ENCODE data around the gene RNFT2.

RNFT2 gene

DNA sequence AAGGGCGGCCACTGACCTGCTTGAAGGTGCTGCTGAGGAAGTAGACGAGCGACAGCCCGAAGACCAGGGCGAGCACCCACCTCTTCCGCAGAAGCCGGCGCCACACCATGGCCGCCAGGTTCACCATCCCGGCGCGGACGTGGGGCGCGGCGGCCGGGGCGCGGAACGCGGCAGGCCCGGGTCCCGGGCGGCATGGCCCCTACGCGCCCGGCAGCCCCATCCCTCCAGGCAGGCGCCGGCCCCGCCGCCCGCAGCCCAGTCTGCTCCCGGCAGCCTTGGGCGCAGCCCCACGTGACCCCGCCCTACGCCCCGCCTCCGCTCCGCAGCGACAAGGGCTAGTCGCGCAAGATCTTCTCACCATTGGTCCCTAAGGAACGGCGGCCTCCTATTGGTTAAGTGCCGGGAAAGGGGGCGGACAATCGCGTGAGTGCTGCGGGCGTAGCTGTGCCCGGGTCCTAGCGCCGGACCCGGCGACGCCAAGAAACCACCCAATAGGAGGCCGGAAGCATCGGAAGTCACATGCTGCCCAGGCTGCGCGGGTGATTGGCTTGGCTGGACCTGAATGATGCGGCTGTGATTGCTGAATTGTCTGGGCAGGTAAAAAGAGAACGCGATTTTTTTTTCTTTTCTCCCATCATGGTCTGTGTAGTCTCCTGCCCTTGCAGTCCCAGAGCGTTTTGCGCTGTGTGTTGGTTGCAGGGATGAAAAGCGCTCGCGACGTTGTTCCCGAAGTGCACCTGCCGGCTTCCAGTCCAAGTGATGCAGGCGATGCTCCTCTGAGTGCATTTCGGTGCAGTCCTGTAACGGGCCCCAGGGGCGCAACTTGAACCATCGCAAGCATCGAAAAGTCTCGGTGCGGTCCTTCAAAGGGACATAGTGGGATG is at the start of gene RNFT2, which contains the start of gene SPRING1:
RNFT2 (plus strand) TSS at position 542 of the 884 bp plus-strand sequence. CDS start 2,183 bp downstream, outside the sequence.
SPRING1 (minus strand) TSS at position 296 of the 884 bp plus-strand sequence; CDS start at position 127, 169 bp downstream.
- H3K27ac ChIP-seq = peak within 1 kb of the TSS; percentile 62 to 93 (median 81)
- H3K4me3 ChIP-seq = peak within 1 kb of the TSS; percentile 76 to 87 (median 85)

DNA sequence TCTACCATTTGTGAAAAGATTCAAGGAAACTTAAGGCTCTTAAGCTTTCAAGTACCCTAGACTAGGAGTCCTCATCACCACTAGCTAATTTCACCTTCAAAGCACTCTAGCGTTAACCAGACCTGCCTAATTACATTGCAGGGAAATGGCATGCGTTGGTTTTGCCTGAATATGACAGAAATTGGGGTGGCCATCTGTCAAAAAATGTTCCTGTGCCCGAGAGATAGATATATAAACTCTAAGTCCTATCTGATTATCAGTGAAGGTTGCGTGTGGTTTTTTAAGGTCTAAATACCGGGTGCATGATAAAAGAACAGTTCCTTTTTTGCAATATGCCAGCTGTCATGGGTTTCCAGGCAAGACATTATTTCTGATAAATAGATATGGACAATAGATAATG is 48.6 kb upstream of the RNFT2 start:
- H3K4me3 ChIP-seq = no peak overlapping the region

GRCh38 chr12:116689979-116690744 is 48.0 kb upstream of the RNFT2 start:
- Histone ChIP-seq H3K27ac (no peak overlapping the region), H3K4me3 (no peak overlapping the region)

More for the DNA sequence above, 48.6 kb upstream of the RNFT2 start:
- no peak overlapping the region for H3K27ac ChIP-seq

DNA sequence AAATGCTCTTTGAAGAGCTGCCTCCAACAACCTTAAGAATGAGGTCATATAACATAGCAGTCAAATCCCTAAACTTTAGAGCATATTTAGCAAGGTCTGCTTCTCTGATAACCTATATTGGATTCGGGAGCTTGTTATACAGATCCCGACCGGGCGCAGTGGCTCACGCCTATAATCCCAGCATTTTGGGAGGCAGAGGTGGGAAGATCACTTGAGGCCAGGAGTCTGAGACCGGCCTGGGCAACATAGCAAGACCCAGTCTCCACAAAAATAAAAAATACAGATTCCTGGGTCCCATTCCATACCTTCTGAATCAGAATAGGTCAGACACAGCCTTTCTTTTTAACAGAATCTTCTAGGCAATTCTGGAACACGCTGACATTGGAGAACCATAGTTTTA is 46.9 kb upstream of the RNFT2 start:
- Histone ChIP-seq H3K4me3 (no peak overlapping the region), H3K27ac (no peak overlapping the region)

DNA sequence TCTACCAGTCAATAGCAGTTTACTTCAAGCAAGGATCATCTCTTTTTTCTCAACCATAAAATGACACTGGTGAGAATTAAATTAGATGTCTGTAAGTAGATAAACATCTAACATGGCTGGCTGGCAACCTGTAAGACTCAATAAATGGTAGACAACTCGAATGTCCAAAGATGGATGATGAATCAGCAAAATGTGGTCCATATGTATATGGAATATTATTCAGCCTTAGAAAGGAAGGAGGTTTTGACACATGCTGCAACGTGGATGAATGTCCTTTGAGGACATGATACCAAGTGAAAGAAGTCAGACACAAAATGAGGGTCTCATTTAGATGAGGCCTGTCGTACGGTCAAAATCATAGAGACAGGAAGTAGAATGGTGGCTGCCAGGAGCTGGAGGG is 46.5 kb upstream of the RNFT2 start:
- Histone ChIP-seq H3K27ac (no peak overlapping the region), H3K4me3 (no peak overlapping the region)

DNA sequence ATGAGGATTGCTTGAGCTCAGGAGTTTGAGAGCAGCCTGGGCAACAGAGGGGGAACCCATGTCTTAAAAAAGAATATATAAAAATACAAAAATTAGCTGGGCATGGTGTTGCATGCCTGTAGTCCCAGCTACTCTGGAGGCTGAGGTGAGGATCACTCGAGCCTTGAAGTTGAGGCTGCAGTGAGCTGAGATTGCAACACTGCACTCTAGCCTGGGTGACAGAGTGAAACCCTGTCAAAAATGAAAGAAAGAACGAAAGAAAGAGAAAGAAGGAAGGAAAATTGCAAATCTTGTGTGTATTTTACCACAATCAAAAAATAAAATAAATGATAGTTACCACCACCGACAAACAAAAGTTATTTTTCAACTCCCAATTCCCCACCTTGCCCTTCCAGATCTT is 45.5 kb upstream of the RNFT2 start:
- H3K27ac ChIP-seq = no peak overlapping the region
- H3K4me3 ChIP-seq = no peak overlapping the region

DNA sequence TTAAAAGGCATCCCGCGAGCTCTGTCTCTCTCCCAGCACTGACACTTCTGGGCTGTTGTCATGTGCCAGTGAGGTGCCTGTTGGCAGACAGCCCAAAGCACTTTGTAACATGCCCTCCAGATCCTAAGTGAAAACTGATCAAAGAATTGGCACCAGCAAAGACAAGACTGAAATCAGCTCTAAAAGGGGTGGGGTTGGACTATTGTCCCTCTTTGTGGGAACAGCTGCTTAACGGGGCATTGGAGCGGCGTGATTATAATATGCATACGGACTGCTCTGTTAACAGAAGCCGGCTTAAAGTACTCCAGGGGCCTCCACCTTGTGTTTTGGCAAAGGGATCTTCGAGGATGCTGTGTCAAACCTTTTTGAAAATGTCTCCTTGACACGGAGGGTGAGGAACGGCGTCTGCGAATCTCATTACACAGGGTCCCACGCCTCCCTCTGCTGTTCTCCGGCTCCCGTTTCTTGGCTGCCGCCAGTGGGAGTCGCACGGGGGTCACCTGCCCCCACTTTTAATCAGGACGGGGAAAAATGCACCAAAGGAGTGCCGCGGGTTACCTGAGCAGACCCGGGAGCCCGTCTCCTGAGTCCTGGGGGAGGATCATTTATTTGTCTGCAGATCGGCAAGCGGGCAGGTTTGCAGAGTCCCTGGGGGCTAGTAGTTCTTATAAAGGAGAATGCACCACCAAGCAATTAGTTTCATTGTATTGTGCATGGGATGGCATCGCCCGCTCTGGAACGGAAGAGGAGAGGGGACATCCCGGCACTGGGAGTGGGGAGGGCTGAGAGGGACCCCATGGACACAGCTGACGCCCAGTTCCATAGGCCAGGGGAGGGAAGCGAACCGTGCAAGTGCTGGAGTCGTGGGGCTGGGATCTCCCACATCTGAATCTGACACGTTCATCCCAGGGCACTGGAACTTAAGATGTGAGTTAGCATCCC is 44.6 kb upstream of the RNFT2 start:
- Histone ChIP-seq H3K27ac (no peak overlapping the region), H3K4me3 (peak overlapping the region in 2 of 7 experiments; percentile 9 to 10)

GRCh38 chr12:116694653-116695463 is 43.3 kb upstream of the RNFT2 start:
- no peak overlapping the region for H3K4me3 ChIP-seq
- H3K27ac ChIP-seq = no peak overlapping the region

DNA sequence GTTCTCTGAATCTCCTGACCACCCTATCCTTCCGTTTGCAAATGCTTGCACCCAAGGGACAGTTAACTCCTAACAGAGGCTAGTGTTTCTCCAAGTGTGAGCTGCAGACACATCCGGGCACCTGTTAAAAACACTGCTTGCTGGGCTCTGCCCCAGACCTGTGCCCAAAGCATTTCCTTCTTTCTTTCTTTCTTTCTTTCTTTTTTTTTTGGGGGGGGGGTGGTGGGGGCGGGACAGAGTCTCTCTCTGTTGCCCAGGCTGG is 42.7 kb upstream of the RNFT2 start:
- no peak overlapping the region for H3K4me3 ChIP-seq

DNA sequence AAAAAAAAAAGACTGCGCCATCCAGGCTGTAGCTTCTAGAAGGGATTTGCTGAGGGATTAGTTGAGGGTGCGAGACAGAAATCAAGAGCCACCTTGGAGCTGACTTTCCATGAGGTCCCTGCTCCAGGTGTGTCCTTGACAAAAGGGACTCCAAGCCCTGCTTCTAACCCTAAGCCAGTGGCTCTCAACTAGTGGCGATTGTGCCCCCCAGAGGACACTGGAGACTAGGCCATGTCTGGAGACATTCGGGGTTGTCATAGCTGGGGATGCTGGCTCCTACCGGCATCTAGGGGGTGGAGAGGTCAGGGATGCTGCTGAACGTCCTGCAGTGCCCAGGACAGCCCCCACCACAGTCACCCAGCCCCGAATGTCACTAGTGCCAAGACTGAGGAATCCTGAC is 40.8 kb upstream of the RNFT2 start:
- Histone ChIP-seq H3K4me3 (no peak overlapping the region), H3K27ac (no peak overlapping the region)

More for the DNA sequence above, 42.7 kb upstream of the RNFT2 start:
- no peak overlapping the region for H3K27ac ChIP-seq

GRCh38 chr12:116697716-116698115 is 40.4 kb upstream of the RNFT2 start:
- H3K27ac ChIP-seq = no peak overlapping the region

DNA sequence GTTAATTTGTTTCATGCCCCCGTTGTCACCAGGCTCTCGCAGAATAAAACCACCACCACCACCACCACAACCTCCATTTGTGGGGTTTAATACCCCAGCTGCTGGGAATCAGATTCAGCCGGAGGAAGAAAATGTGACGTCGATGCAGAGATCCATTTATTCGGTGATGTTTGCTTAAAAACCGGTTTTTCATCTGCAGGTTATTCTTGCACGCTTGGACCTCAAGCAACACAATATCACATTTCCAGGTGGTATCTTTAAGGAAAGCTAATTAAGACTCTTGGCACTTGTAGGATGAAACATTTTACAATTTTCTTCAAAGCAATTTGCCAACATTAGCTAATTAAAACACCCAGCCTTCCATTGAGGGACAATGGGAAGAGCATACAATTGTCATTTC is 40.0 kb upstream of the RNFT2 start:
- Histone ChIP-seq H3K4me3 (no peak overlapping the region), H3K27ac (no peak overlapping the region)

More at GRCh38 chr12:116697716-116698115, 40.4 kb upstream of the RNFT2 start:
- H3K4me3 ChIP-seq = no peak overlapping the region

DNA sequence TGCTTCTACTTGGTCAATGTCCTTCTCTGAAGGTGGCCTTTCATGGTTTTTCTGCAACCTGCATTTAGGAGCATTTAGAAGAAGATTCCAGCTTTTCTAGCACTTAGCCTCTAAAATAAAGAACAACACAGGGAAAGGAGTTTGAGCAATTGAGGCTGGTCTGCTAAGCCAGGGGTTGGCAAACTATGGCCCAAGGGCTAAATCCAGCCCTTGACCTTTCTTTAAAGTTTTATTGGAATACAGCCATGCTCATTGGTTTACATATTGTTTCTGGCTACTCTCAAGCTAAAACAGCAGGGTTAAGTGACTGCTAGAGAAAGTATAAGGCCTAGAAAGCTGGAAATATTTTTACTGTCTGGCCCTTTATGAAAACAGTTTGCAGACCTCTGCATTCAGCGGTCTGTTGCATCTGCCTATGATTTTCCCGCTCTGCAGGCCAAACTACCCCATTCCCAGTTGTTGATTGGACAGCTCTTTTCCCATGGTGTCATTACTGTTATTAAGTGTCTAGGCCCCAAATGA is 39.5 kb upstream of the RNFT2 start:
- Histone ChIP-seq H3K4me3 (no peak overlapping the region), H3K27ac (no peak overlapping the region)

DNA sequence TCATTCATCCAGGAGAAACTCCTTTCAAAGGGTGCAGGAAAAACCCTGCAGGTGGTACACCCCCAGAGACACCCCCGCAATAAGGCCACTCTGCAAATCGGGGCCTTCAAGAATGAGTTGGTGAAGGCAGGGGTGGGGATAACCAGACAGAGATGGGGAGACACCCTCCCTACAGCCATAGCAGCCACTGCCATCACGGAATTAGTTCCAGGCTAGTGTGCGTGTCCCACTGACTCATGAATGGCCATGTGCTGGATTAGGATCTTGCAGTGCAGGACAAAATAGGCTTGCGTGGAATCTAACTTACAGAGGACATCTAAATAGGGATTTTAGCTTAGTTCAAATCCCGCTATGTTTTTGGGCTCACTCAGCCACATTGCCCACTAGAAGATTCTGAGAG is 38.0 kb upstream of the RNFT2 start:
- H3K27ac ChIP-seq = no peak overlapping the region
- H3K4me3 ChIP-seq = no peak overlapping the region

DNA sequence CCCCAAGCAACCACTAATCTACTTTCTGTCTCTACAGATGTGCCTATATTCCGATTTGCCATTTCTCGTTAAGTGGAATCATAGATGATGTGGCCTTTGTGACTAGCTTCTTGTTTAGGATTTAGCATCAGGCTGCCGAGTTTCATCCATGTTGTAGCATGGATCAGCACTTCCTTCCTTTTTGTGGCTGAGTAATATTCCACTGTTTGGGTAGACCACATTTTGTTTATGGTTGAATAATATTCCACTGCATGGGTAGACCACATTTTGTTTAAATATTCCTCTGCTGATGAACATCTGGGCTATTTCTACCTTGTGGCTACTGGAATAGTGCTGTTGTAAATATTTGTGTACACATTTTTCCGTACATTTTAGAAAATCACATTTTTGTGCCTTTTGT is 36.7 kb upstream of the RNFT2 start:
- Histone ChIP-seq H3K27ac (no peak overlapping the region), H3K4me3 (no peak overlapping the region)

GRCh38 chr12:116703214-116703795 is 34.8 kb upstream of the RNFT2 start:
- Histone ChIP-seq H3K4me3 (no peak overlapping the region), H3K27ac (no peak overlapping the region)

DNA sequence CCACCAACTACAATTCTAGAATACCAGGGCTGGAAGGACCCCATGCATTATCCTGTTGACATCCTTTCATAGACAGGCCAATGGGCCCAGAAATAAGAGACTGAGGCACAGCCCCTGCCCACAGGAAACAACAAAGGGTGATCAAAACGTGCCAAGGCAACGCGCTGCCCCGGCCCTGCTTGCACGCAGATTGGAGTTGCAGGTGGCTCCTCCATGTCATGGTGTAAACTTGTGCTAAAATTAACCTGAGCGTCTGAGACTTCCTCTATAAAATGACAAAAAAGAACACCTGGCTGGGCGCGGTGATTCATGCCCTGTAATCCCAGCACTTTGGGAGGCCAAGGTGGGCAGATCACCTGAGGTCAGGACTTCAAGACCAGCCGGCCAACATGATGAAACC is 30.4 kb upstream of the RNFT2 start:
- Histone ChIP-seq H3K4me3 (no peak overlapping the region), H3K27ac (no peak overlapping the region)

Data from skin epidermis (tissue), 12 donors.